EL (cell line): Measurements from ENCODE around the gene AP1AR.

ENCODE experiments used
- DNase-seq: peaks from one replicate; pipeline ENCODE4 v3.0.0-alpha.2; 2016

AP1AR gene

GRCh38 chr4:112222219-112222955, 9.2 kb upstream of the AP1AR start:
- no peak for DNase-seq

GRCh38 chr4:112225157-112225556, 6.4 kb upstream of the AP1AR start:
- DNase-seq = no peak

- DNase-seq = peak; percentile 97
Measured at GRCh38 chr4:112230879-112231778, 458 bp upstream of the AP1AR start.

GRCh38 chr4:112234952-112235609, 3.5 kb downstream of the AP1AR start:
- DNase-seq = peak; percentile 86

GRCh38 chr4:112236040-112236439, 4.5 kb downstream of the AP1AR start:
- DNase-seq = no peak

- DNase-seq = no peak
Measured at GRCh38 chr4:112238833-112239232, 7.2 kb downstream of the AP1AR start.

- DNase-seq = no peak
Measured at GRCh38 chr4:112245383-112245782, 13.8 kb downstream of the AP1AR start.

GRCh38 chr4:112247021-112247420, 15.4 kb downstream of the AP1AR start:
- no peak for DNase-seq

- DNase-seq = no peak
Measured at GRCh38 chr4:112251019-112251643, 19.5 kb downstream of the AP1AR start.

- no peak for DNase-seq
Measured at GRCh38 chr4:112252234-112252633, 20.6 kb downstream of the AP1AR start.

- DNase-seq = no peak
Measured at GRCh38 chr4:112253382-112254000, 21.9 kb downstream of the AP1AR start.

GRCh38 chr4:112257098-112257497, 25.5 kb downstream of the AP1AR start:
- no peak for DNase-seq

- DNase-seq = peak; percentile 28
Measured at GRCh38 chr4:112266823-112267222, 35.2 kb downstream of the AP1AR start.

- no peak for DNase-seq
Measured at GRCh38 chr4:112270051-112270450, 38.5 kb downstream of the AP1AR start.

GRCh38 chr4:112270640-112271421, 39.2 kb downstream of the AP1AR start:
- peak; percentile 76 for DNase-seq

- DNase-seq = no peak
Measured at GRCh38 chr4:112272292-112272691, 40.7 kb downstream of the AP1AR start.

- no peak for DNase-seq
Measured at GRCh38 chr4:112274959-112275358, 43.4 kb downstream of the AP1AR start.

GRCh38 chr4:112276113-112276512, 44.5 kb downstream of the AP1AR start:
- DNase-seq = no peak

GRCh38 chr4:112277220-112277619, 45.6 kb downstream of the AP1AR start:
- DNase-seq = no peak

GRCh38 chr4:112277705-112278448, 46.3 kb downstream of the AP1AR start:
- no peak for DNase-seq
